Lung (tissue), 12 donors: ENCODE data around the gene KCNG1. TPM values are rescaled to one million over a fixed set of nuclear protein-coding genes. Genes with fewer than 3 reads are reported as not detected.

Experiments used
- ATAC-seq: fragments of 200-7000 bp; cut with Tn5 transposase; one replicate; pipeline ENCODE4 v1.9.1; 2020; ENCODE audit warnings: moderate number of reproducible peaks; ENCODE audit not compliant: insufficient read depth, low FRiP score
- DNase-seq, 3 donors: peaks; one replicate each; pipeline ENCODE4 v3.0.0-alpha.2; 2013 to 2017
- H3K27ac ChIP-seq, 2 donors: one replicate each; pipeline ENCODE4 v1.5.1; 2013; ENCODE audit warnings: mild to moderate bottlenecking in 2 of 2, moderate library complexity in 2 of 2, control low read depth in 1 of 2, inconsistent platforms in 1 of 2, low read depth in 1 of 2, low read length in 1 of 2
- H3K27me3 ChIP-seq, 3 donors: one replicate each; pipeline ENCODE4 v1.5.1; 2013; ENCODE audit warnings: low read length in 2 of 3; ENCODE audit not compliant: control insufficient read depth in 3 of 3, insufficient read depth in 3 of 3
- H3K36me3 ChIP-seq, 4 donors: one replicate each; pipeline ENCODE4 v1.5.1; 2013; ENCODE audit warnings: low read length in 4 of 4, mild to moderate bottlenecking in 1 of 4, moderate library complexity in 1 of 4; ENCODE audit not compliant: control insufficient read depth in 4 of 4, insufficient read depth in 4 of 4
- H3K4me1 ChIP-seq, 5 donors: one replicate each; pipeline ENCODE4 v1.5.1; 2013; ENCODE audit warnings: low read length in 5 of 5, mild to moderate bottlenecking in 2 of 5, moderate library complexity in 1 of 5; ENCODE audit not compliant: control insufficient read depth in 5 of 5, insufficient read depth in 5 of 5
- H3K4me3 ChIP-seq: one replicate; pipeline ENCODE4 v1.5.1; 2013; ENCODE audit warnings: mild to moderate bottlenecking, control low read depth, moderate library complexity
- H3K9ac ChIP-seq, 2 donors: one replicate each; pipeline ENCODE4 v1.5.1; 2013; ENCODE audit warnings: low read length in 2 of 2, control low read depth in 1 of 2; ENCODE audit not compliant: insufficient read depth in 1 of 2
- H3K9me3 ChIP-seq, 4 donors: one replicate each; pipeline ENCODE4 v1.5.1; 2013; ENCODE audit warnings: low read length in 3 of 4, mild to moderate bottlenecking in 1 of 4, moderate library complexity in 1 of 4; ENCODE audit not compliant: control insufficient read depth in 4 of 4, insufficient read depth in 3 of 4
- WGBS, 2 donors: extraction: QIAGEN DNeasy Blood & Tissue Kit; methylation state at CpG; one replicate each; pipeline ENCODE4 v1.1.7; 2013; 5-methylcytosine and 5-hydroxymethylcytosine counted together
- polyA plus RNA-seq, 2 donors: library from polyadenylated mRNA; stranded (reverse); fragments of 200-250 nt; gene quantifications; one replicate each; pipeline ENCODE4 v1.2.1, GENCODE V29; 2013
- total RNA-seq, 2 donors: library from RNA; depleted of rRNA in 1 of 2; stranded (reverse); fragments of >200 nt in 1 of 2; gene quantifications; one replicate each; pipeline ENCODE4 v1.2.1, GENCODE V29; 2014 to 2021
- TF ChIP-seq, protein P1 (sequence below): IDR thresholded peaks from 2 replicates; pipeline ENCODE4 v1.5.1; 2012; ENCODE audit warnings: mild to moderate bottlenecking; ENCODE audit errors: control extremely low read depth, extremely low read depth
- donor health status: control.
- donor health status: control.
- donor health status: Bipolar disorder and iron deficiency.
- donor health status: healthy.
- donor health status: DM: yes; HTN: yes; CAD: no.

Gene KCNG1
- total and polyA plus RNA-seq, 4 donors = 0.14 to 0.58 (median 0.42) TPM

DNA sequence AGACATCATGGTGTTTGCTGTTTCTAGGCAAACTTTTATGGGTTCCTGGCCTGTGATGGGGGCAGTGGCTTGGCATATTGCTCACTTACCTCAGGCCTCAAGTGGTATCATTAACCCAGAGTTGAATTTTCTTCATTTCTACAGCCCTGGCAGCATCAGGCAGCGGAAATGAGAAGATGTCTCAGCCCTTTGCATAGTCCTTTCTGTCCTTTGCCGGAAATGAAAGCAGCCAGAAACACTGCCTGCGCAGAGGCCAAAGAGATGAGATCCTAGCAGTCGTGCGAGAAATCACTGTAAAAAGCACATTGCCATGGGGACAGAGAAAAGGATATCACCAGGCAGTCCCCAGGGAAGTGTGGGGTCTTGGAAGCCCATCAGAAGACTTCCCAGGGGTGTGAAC lies 37.4 kb upstream of the KCNG1 start:
- no peak overlapping the region for H3K9ac ChIP-seq
- no peaks in the 10 kb centered on the region for H3K36me3 ChIP-seq
- H3K4me3 ChIP-seq = no peak overlapping the region
- 84 to 90% methylated on average over 5 of the region's 5 CpGs for WGBS, 2 donors
- TF ChIP-seq, protein P1, sequence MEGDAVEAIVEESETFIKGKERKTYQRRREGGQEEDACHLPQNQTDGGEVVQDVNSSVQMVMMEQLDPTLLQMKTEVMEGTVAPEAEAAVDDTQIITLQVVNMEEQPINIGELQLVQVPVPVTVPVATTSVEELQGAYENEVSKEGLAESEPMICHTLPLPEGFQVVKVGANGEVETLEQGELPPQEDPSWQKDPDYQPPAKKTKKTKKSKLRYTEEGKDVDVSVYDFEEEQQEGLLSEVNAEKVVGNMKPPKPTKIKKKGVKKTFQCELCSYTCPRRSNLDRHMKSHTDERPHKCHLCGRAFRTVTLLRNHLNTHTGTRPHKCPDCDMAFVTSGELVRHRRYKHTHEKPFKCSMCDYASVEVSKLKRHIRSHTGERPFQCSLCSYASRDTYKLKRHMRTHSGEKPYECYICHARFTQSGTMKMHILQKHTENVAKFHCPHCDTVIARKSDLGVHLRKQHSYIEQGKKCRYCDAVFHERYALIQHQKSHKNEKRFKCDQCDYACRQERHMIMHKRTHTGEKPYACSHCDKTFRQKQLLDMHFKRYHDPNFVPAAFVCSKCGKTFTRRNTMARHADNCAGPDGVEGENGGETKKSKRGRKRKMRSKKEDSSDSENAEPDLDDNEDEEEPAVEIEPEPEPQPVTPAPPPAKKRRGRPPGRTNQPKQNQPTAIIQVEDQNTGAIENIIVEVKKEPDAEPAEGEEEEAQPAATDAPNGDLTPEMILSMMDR = no peak
- H3K27ac ChIP-seq = no peak overlapping the region
- peaks cover 0 to 8% (median 2%) of the 10 kb centered on the region in 4 donors for H3K9me3 ChIP-seq
- DNase-seq (no peak), ATAC-seq (no peak)
- H3K4me1 ChIP-seq = no peaks in the 10 kb centered on the region
- H3K27me3 ChIP-seq = peaks cover 0 to 9% (median 2%) of the 10 kb centered on the region in 3 donors

DNA sequence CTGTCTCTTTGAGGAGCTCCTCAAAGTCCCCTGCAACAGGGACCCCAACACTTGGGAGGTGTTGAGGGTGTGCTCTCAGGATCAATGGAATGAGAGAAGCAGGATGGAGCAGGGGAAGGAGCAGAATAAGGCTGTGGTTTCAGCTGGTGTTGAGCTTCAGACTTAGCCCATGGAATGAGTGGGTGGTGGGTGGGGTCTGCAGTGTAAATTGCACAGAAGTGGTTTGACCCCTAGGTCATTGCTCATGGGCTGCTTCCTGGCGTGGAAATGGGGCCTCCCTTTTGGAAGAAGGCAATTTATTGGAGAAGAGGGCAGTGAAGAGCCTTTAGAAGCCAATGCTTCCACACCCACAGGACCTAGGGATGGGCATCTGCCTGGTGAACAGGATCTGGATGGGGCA lies 37.0 kb upstream of the KCNG1 start:
- Histone ChIP-seq H3K36me3 (no peaks in the 10 kb centered on the region), H3K4me3 (no peak overlapping the region), H3K27me3 (peaks cover under 1 to 9% (median 2%) of the 10 kb centered on the region in 3 donors), H3K9ac (no peak overlapping the region), H3K9me3 (peaks cover 0 to 8% (median 2%) of the 10 kb centered on the region in 4 donors), H3K27ac (no peak overlapping the region), H3K4me1 (no peaks in the 10 kb centered on the region)
- DNase-seq (no peak), ATAC-seq (no peak)
- TF ChIP-seq, protein P1 = no peak
- WGBS, 2 donors = 40 to 43% methylated on average over 1 of the region's 1 CpG

DNA sequence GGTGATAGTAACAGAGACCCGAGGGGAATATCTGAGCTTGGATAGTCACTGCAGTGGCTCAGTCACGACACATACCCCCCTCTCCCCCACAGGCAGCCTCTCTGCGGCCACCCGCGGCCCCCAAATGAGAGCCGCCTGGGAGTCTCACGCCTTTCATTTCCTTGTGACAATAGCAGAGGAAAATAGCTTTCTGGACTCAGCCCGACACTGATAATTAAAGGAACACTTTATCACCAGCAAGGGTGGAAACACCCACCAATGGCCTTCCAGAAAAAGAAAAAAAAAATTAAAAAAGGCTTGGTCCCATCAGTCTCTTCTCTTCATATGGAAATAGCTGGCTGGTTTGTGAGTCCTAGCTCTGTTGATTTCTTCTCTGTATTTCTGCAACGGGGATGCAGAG lies 35.1 kb upstream of the KCNG1 start:
- 18 to 21% methylated on average over 9 of the region's 9 CpGs for WGBS, 2 donors
- ATAC-seq (no peak), DNase-seq (no peak)
- peaks cover 0 to 8% (median 2%) of the 10 kb centered on the region in 4 donors for H3K9me3 ChIP-seq
- no peak overlapping the region for H3K27ac ChIP-seq
- TF ChIP-seq, protein P1 = no peak
- H3K9ac ChIP-seq = no peak overlapping the region
- H3K36me3 ChIP-seq = no peaks in the 10 kb centered on the region
- H3K27me3 ChIP-seq = peaks cover 2 to 9% (median 7%) of the 10 kb centered on the region in 3 donors
- H3K4me1 ChIP-seq = no peaks in the 10 kb centered on the region
- H3K4me3 ChIP-seq = no peak overlapping the region

DNA sequence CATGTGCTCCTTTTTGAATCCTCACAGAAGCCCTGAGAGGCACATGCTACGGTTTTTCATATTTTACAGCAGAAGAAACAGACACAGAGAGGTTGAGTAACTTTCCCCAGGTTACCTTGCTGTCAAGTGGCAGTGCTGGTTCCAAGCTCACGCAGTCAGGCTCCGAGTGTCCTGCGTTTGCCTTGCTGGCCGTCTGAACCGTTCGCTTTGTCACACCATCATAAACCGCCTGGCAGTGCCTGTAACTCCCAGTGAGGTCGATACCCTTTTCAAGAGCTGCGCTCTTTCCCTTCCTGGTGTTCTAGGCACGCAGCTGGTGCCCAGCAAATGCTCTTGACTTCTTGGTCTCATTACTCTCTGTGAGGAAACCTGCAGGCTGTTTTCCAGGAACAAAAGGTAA lies 31.3 kb upstream of the KCNG1 start:
- Histone ChIP-seq H3K4me1 (no peaks in the 10 kb centered on the region), H3K9ac (no peak overlapping the region), H3K4me3 (no peak overlapping the region), H3K36me3 (no peaks in the 10 kb centered on the region), H3K9me3 (peaks cover 0 to 6% (median 2%) of the 10 kb centered on the region in 4 donors), H3K27me3 (peaks cover 4 to 17% (median 12%) of the 10 kb centered on the region in 3 donors), H3K27ac (no peak overlapping the region)
- DNase-seq (no peak), ATAC-seq (no peak)
- 59 to 71% methylated on average over 11 of the region's 11 CpGs for WGBS, 2 donors
- TF ChIP-seq, protein P1 = no peak
